SH-SY5Y (cell line): ENCODE data around the gene NFIA.

ENCODE experiments used
- GATA2 ChIP-seq: IDR thresholded peaks from 2 replicates; pipeline ENCODE4 v1.6.1; 2011; ENCODE audit warnings: mild to moderate bottlenecking, low read depth, low read length
- GATA3 ChIP-seq: IDR thresholded peaks from 2 replicates; pipeline ENCODE4 v1.6.1; 2011; ENCODE audit warnings: low read depth, mild to moderate bottlenecking, low read length, moderate library complexity

- TF ChIP-seq GATA2 (no peak), GATA3 (no peak)
These were observed 259.1 kb downstream of the NFIA start for GRCh38 chr1:61341426-61341825.
